Mucosa of descending colon (tissue), 3 donors: ENCODE data around the gene TRIM2. TPM values are rescaled to one million over a fixed set of nuclear protein-coding genes. Genes with fewer than 3 reads are reported as not detected.

Source experiments
- ATAC-seq: fragments of 200-7000 bp; cut with Tn5 transposase; one replicate; pipeline ENCODE4 v1.9.1; 2020; ENCODE audit warnings: mild to moderate bottlenecking, moderate library complexity
- DNase-seq, 3 donors: peaks; one replicate each; pipeline ENCODE4 v3.0.0-alpha.2; 2020
- H3K36me3 ChIP-seq: fragments of 200-600 bp; one replicate; pipeline ENCODE4 v1.8.0; 2021; ENCODE audit warnings: low read depth, mild to moderate bottlenecking
- H3K4me1 ChIP-seq: fragments of 200-600 bp; one replicate; pipeline ENCODE4 v1.8.0; 2021; ENCODE audit warnings: low read depth, mild to moderate bottlenecking
- H3K4me3 ChIP-seq: fragments of 200-600 bp; one replicate; pipeline ENCODE4 v1.8.0; 2021; ENCODE audit warnings: mild to moderate bottlenecking
- H3K9me3 ChIP-seq: fragments of 200-600 bp; one replicate; pipeline ENCODE4 v1.8.0; 2021; ENCODE audit warnings: mild to moderate bottlenecking
- intact Hi-C, 2 donors: fragments of 100-400 bp; cut with DNase I in 1 of 2; cut with micrococcal nuclease in 1 of 2; formaldehyde crosslinking; loops; one replicate each; pipeline versions ENCODE4 v1.11.0 to v1.11.1; 2022; cut with DNase I, micrococcal nuclease
- total RNA-seq, 3 donors: library from RNA; stranded (reverse); fragmentation: NEBNext Ultra II Directional in 2 of 3; extraction: Animal tissue kit (Norgen Biotek cat#: 25700) in 2 of 3; gene quantifications; one replicate each; pipeline versions ENCODE4 v1.2.1 to v1.2.4, GENCODE V29; 2021 to 2023
- TF ChIP-seq, protein P1 (sequence below): fragments of 200-600 bp; IDR thresholded peaks from one replicate; pipeline ENCODE4 v1.8.0; 2022; ENCODE audit warnings: antibody characterized with exemption, mild to moderate bottlenecking
- donor health status: DM: no; HTN: no; CAD: no; lungs with moderate emphysema.
- donor health status: DM: no; HTN: no; CAD: no.
- donor health status: DM: no; HTN: yes; CAD: no.

The TRIM2 gene
- total RNA-seq, 3 donors from 2014 or later, result 96.4 to 167 (median 154) TPM

DNA sequence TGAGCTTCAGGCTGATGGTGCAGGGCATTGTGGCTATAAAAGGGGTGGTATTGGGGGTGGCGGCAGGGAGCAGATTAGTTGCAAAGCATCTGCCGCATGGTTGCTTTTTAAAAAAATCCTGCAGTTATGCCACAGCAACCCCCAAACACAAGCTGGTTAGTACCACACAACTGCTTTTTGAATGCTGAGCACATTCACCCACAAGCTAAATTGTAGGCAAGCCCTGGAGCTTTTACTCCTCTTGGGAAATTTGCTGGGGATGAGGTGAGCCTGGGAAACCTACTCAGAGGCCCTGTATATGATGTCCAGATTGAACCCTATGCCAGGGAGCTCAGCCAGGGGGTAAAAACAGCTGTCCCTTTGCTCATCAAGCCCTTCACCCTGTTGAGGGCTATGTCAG lies 33.8 kb upstream of the TRIM2 start:
- intact Hi-C loops, result no loop called here
- no peak for DNase-seq
- no peak for ATAC-seq
- TF ChIP-seq, protein P1, sequence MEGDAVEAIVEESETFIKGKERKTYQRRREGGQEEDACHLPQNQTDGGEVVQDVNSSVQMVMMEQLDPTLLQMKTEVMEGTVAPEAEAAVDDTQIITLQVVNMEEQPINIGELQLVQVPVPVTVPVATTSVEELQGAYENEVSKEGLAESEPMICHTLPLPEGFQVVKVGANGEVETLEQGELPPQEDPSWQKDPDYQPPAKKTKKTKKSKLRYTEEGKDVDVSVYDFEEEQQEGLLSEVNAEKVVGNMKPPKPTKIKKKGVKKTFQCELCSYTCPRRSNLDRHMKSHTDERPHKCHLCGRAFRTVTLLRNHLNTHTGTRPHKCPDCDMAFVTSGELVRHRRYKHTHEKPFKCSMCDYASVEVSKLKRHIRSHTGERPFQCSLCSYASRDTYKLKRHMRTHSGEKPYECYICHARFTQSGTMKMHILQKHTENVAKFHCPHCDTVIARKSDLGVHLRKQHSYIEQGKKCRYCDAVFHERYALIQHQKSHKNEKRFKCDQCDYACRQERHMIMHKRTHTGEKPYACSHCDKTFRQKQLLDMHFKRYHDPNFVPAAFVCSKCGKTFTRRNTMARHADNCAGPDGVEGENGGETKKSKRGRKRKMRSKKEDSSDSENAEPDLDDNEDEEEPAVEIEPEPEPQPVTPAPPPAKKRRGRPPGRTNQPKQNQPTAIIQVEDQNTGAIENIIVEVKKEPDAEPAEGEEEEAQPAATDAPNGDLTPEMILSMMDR, result no peak
- Histone ChIP-seq H3K4me1 (no peaks in the 10 kb centered on the region), H3K36me3 (no peaks in the 10 kb centered on the region), H3K4me3 (no peak overlapping the region), H3K9me3 (no peaks in the 10 kb centered on the region)

DNA sequence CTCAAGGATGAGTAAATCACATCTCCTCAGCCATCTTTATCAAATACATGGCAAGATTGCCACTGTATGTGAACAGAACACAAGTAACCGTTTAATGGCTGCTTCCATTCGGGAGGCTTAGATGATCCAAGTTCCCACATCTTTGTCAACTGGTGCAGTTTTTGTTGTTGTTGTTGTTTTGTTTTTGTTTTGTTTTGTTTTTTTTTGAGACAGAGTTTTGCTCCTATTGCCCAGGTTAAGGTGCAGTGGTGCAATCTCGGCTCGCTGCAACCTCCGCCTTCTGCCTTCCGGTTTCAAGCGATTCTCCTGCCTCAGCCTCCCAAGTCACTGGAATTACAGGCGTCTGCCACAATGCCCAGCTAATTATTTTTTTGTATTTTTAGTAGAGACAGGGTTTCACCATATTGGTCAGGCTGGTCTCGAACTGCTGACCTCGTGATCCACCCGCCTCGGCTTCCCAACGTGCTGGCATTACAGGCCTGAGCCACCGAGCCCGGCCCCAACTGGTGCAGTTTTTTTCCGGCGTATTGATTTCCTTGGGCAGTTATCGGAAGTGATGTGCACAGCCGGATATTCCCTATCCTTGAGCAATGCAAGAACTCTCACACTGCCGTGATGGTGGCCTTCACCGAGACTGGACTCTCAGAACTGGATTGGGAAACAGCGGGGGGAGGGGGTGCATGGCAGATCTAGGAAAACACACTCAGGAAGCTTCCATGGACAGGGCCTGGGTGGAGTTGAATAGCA lies 29.2 kb upstream of the TRIM2 start:
- no peaks in the 10 kb centered on the region for H3K36me3 ChIP-seq
- no peak overlapping the region for H3K4me3 ChIP-seq
- TF ChIP-seq, protein P1, result no peak
- DNase-seq (no peak), ATAC-seq (no peak)
- intact Hi-C loops, result no loop called here
- no peaks in the 10 kb centered on the region for H3K4me1 ChIP-seq
- no peaks in the 10 kb centered on the region for H3K9me3 ChIP-seq

DNA sequence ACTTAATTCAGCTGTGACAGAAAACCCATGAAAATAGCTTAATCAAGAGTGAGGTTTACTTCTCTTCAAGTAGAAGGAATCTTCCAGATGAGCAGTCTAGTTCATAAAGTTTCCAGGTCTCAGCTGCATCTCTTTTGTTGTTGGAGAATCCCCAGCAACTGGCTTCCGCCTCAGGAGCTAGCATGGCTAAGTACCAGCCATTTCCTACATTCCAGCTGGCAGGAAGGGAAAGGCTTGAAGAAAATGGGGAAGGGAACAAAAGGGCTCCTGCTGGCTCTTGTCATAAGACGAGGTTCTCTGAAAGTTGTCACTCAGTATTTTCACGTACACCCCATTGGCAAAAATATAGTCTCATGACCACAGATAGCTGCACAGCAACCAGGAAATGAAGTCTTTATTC lies 27.3 kb upstream of the TRIM2 start:
- TF ChIP-seq, protein P1, result no peak
- H3K4me3 ChIP-seq, result no peak overlapping the region
- intact Hi-C loops, result no loop called here
- H3K36me3 ChIP-seq, result no peaks in the 10 kb centered on the region
- H3K9me3 ChIP-seq, result no peaks in the 10 kb centered on the region
- DNase-seq (no peak), ATAC-seq (no peak)
- no peaks in the 10 kb centered on the region for H3K4me1 ChIP-seq

DNA sequence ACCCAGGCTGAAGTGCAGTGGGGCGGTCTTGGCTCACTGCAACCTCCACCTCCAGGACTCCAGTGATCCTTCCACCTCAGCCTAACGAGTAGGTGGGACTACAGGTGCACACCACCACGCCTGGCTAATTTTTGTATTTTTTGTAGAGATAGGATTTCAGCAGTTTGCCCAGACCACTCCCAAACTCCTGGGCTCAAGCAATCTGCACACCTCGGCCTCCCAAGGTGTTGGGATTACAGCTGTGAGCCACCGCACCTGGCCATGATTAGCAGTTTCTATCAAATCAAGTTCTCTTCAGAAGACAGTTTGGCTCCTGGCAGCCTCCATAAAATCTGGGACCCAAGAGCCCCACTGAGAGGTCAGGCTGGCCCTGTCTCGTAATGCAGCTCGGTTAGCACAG lies 26.4 kb upstream of the TRIM2 start:
- Histone ChIP-seq H3K4me1 (no peaks in the 10 kb centered on the region), H3K36me3 (no peaks in the 10 kb centered on the region), H3K4me3 (no peak overlapping the region), H3K9me3 (no peaks in the 10 kb centered on the region)
- intact Hi-C loops, result no loop called here
- TF ChIP-seq, protein P1, result no peak
- no peak for DNase-seq
- no peak for ATAC-seq

DNA sequence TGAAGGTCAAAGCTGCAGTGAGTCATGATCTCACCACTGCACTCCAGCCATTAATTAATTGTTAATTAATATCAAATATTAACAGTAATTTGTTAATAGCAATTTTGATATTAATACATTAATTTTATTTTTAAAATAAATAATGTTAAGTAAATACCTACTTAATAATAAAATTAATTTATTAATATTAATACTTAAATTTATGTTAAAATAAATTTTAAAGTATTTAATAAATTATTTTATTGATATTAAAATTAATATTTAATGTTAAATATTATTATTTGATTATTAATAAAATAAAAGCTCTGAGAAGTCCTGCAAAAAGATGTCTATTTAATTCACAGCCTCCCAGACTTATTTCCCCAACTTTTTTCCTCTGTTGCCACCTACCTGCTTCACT lies 25.1 kb upstream of the TRIM2 start:
- intact Hi-C loops, result no loop called here

More for the DNA sequence above, 25.1 kb upstream of the TRIM2 start:
- no peak for DNase-seq
- no peaks in the 10 kb centered on the region for H3K9me3 ChIP-seq
- TF ChIP-seq, protein P1, result no peak
- H3K4me3 ChIP-seq, result no peak overlapping the region
- no peaks in the 10 kb centered on the region for H3K4me1 ChIP-seq
- H3K36me3 ChIP-seq, result no peaks in the 10 kb centered on the region
- no peak for ATAC-seq
